PC-9 (cell line): ENCODE data around the gene FLNB. TPM values are rescaled to one million over a fixed set of nuclear protein-coding genes. Genes with fewer than 3 reads are reported as not detected.

Experiments
- BruUV-seq: library from RNA; stranded (reverse); fragments of 400-500 nt; replicated peaks from 2 replicates; lab custom pipeline; 2021; lab: Mats Ljungman, UMichigan
- CTCF ChIA-PET: fragments of 300-600 bp; sonication (Branson Sonifier 250); formaldehyde crosslinking; loops from one replicate; lab custom pipeline; 2022; ENCODE audit warnings: antibody characterized with exemption; lab: Charles Lee
- POLR2A ChIA-PET: fragments of 300-600 bp; sonication (Branson Sonifier 250); formaldehyde crosslinking; loops from one replicate; lab custom pipeline; 2022; ENCODE audit warnings: antibody characterized with exemption; ENCODE audit not compliant: unreplicated experiment; lab: Charles Lee
- DNase-seq, 2 experiments: peaks; one replicate each; pipeline versions ENCODE4 v3.0.0 to v3.0.0-alpha.2; 2015 to 2022; ENCODE audit warnings: mixed read lengths in 1 of 2
- H2AFZ ChIP-seq: fragments of 200-600 bp; sonication (generic); 2 replicates; pipeline ENCODE4 v1.8.1; 2017; ENCODE audit warnings: antibody characterized with exemption
- H3F3A ChIP-seq: fragments of 200-600 bp; sonication (generic); 2 replicates; pipeline ENCODE4 v1.8.1; 2017; ENCODE audit warnings: antibody characterized with exemption, mild to moderate bottlenecking, low read depth; ENCODE audit not compliant: insufficient read depth
- H3K27ac ChIP-seq: fragments of 200-600 bp; sonication (generic); 2 replicates; pipeline ENCODE4 v1.6.1; 2016; ENCODE audit warnings: mixed run types
- H3K27me3 ChIP-seq: fragments of 200-600 bp; sonication (generic); 2 replicates; pipeline ENCODE4 v1.6.1; 2016; ENCODE audit warnings: low read depth, mixed run types; ENCODE audit not compliant: insufficient read depth
- H3K36me3 ChIP-seq: fragments of 200-600 bp; sonication (generic); 2 replicates; pipeline ENCODE4 v1.6.1; 2016; ENCODE audit warnings: low read depth, mixed run types
- H3K4me1 ChIP-seq: fragments of 200-600 bp; sonication (generic); replicated peaks from 2 replicates; pipeline ENCODE4 v1.6.1; 2016; ENCODE audit warnings: mixed run types; ENCODE audit not compliant: insufficient read depth
- H3K4me2 ChIP-seq: fragments of 200-600 bp; sonication (generic); 2 replicates; pipeline ENCODE4 v1.6.1; 2017; ENCODE audit warnings: mixed run types
- H3K4me3 ChIP-seq: fragments of 200-600 bp; sonication (generic); 2 replicates; pipeline ENCODE4 v1.6.1; 2016; ENCODE audit warnings: mixed run types
- H3K79me2 ChIP-seq: fragments of 200-600 bp; sonication (generic); 2 replicates; pipeline ENCODE4 v1.6.1; 2017; ENCODE audit warnings: low read depth, mixed run types
- H3K9me2 ChIP-seq: fragments of 200-600 bp; sonication (generic); 2 replicates; pipeline ENCODE4 v1.8.1; 2017; ENCODE audit warnings: mild to moderate bottlenecking; ENCODE audit not compliant: insufficient read depth
- H3K9me3 ChIP-seq: fragments of 200-600 bp; sonication (generic); 2 replicates; pipeline ENCODE4 v1.8.1; 2016; ENCODE audit warnings: low read depth; ENCODE audit not compliant: insufficient read depth
- H4K20me1 ChIP-seq: fragments of 200-600 bp; sonication (generic); 2 replicates; pipeline ENCODE4 v1.8.1; 2017; ENCODE audit not compliant: insufficient read depth
- EZH2 ChIP-seq: fragments of 200-600 bp; sonication (generic); IDR thresholded peaks from 2 replicates; pipeline ENCODE4 v1.8.0; 2017; ENCODE audit warnings: antibody characterized with exemption, low read depth
- intact Hi-C: fragments of 100-400 bp; cut with micrococcal nuclease; formaldehyde crosslinking; loops from one replicate; pipeline ENCODE4 v1.10.0; 2022; ENCODE audit not compliant: unreplicated experiment
- total RNA-seq: library from RNA; stranded (reverse); gene quantifications from 2 replicates; pipeline ENCODE4 v1.2.3, GENCODE V29; 2021
- TF ChIP-seq, protein P1 (sequence below): fragments of 200-600 bp; sonication (generic); conservative IDR thresholded peaks from 2 replicates; pipeline ENCODE4 v1.6.1; 2017; ENCODE audit warnings: mixed run types, antibody characterized with exemption, mild to moderate bottlenecking, moderate library complexity

The FLNB gene
- total RNA-seq, 1 experiment from 2014 or later: 349 TPM

DNA sequence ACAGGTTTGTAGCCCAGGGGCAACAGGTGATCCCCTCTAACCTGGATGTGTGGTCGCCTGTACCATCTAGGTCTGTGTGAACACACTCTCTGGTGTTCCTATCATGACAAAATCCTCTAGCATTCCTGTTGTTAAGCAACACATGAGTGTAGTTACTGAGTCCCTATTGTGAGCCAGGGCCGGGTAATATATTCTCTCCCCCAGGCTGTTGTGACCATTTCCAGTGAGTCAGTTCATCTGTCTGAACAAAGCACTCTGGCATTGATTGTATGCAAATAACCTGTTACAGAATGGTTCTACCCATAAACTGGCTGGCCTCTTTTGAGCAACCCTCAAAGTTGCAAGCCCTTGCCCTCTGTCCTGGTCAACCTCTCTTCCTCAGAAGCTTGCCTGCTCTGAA lies 2.6 kb upstream of the FLNB start:
- Histone ChIP-seq H3K36me3 (no peaks in the 10 kb centered on the region), H2AFZ (no peak overlapping the region), H3K4me3 (no peak overlapping the region), H4K20me1 (peaks cover 17% of the 10 kb centered on the region), H3K4me1 (peaks cover 46% of the 10 kb centered on the region), H3F3A (peaks cover 34% of the 10 kb centered on the region), H3K9me3 (no peaks in the 10 kb centered on the region), H3K27ac (peak overlapping the region; percentile 94), H3K4me2 (peak overlapping the region; percentile 40; the same call in 1 of the 2 replicates), H3K79me2 (peaks cover 29% of the 10 kb centered on the region), H3K9me2 (no peaks in the 10 kb centered on the region), H3K27me3 (no peaks in the 10 kb centered on the region)
- no TSS peak for BruUV-seq
- intact Hi-C loops: loop anchor here (1.0 to 10.0 kb wide), 5 partner anchors 33 to 167 kb away; no protein-coding TSS in a partner anchor
- POLR2A ChIA-PET: interaction anchor here (0.6 to 1.5 kb wide), 2 partner anchors 33 to 44 kb away, joined by 3 to 8 read pairs; no protein-coding TSS in a partner anchor
- peak; percentile 60 to 92 for DNase-seq
- CTCF ChIA-PET: no interaction called here
- TF ChIP-seq, protein P1, sequence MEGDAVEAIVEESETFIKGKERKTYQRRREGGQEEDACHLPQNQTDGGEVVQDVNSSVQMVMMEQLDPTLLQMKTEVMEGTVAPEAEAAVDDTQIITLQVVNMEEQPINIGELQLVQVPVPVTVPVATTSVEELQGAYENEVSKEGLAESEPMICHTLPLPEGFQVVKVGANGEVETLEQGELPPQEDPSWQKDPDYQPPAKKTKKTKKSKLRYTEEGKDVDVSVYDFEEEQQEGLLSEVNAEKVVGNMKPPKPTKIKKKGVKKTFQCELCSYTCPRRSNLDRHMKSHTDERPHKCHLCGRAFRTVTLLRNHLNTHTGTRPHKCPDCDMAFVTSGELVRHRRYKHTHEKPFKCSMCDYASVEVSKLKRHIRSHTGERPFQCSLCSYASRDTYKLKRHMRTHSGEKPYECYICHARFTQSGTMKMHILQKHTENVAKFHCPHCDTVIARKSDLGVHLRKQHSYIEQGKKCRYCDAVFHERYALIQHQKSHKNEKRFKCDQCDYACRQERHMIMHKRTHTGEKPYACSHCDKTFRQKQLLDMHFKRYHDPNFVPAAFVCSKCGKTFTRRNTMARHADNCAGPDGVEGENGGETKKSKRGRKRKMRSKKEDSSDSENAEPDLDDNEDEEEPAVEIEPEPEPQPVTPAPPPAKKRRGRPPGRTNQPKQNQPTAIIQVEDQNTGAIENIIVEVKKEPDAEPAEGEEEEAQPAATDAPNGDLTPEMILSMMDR: no peak
- no peak for TF ChIP-seq EZH2

DNA sequence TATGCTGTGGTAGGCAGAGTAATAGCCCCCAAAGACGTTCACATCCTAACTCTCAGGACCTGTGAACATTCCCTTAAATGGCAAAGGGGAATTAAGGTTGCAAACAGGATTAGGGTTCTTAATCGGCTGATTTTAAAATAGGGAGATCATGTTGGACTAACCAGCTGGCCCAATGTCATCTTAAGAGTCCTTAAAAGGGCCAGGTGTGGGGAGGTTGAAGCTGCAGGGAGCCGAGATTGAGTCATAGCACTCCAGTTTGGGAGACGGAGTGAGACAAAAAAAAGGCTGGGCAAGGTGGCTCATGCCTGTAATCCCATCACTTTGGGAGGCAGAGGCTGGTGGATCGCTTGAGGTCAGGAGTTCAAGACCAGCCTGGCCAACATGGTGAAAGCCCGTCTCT lies 1.6 kb upstream of the FLNB start:
- Histone ChIP-seq H4K20me1 (peaks cover 23% of the 10 kb centered on the region), H2AFZ (no peak overlapping the region), H3K4me1 (peaks cover 44% of the 10 kb centered on the region), H3K4me3 (no peak overlapping the region), H3K27ac (peak overlapping the region; percentile 94), H3K9me3 (no peaks in the 10 kb centered on the region), H3K79me2 (peaks cover 39% of the 10 kb centered on the region), H3K36me3 (no peaks in the 10 kb centered on the region), H3K27me3 (no peaks in the 10 kb centered on the region), H3F3A (peaks cover 30% of the 10 kb centered on the region), H3K4me2 (no peak overlapping the region), H3K9me2 (no peaks in the 10 kb centered on the region)
- no peak for DNase-seq
- ChIA-PET POLR2A (no interaction called here), CTCF (no interaction called here)
- no TSS peak for BruUV-seq
- intact Hi-C loops: loop anchor here (5.0 to 10.0 kb wide), 4 partner anchors 52 to 166 kb away; no protein-coding TSS in a partner anchor
- no peak for TF ChIP-seq EZH2
- TF ChIP-seq, protein P1: no peak

DNA sequence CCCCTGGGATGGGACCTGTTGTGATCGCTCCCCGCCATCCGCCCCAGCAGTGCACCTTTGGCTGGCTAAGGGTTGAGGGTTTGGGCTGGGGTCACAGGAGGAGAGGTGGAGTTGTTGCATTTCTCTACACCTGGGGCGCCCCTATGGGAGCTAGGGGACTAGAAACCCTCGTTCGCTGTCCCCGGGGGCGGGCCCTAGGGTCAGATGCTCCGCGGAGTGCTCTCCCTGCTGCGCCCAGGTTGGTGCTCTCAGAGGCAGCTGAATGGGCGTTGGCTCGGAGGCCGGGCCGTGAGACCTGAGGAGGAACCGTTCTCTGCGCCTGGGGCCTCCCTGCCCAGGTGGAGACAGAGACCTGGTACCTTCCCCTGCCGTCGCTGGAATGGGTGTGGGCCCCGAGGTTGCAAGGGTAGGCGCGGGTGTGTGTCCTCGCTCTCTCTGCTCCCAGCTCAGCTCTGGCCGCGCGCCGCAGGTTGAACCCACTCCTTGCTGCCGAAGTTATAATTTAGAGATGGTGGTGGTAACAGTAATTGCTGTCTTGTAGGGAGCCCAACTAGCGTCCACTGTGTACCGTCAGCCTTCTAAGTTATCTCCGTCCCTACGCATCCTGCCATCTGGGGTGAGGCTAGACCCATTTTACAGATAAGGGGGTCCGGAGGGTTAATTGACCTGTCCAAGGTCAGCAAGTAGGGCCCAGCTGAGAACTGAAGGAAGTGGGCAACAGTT lies 965 bp downstream of the FLNB start:
- Histone ChIP-seq H3K9me3 (no peaks in the 10 kb centered on the region), H3K27me3 (no peaks in the 10 kb centered on the region), H3K27ac (peak overlapping the region; percentile 69), H3K79me2 (peaks cover 64% of the 10 kb centered on the region), H3K4me3 (peak overlapping the region; percentile 100), H4K20me1 (peaks cover 48% of the 10 kb centered on the region), H2AFZ (no peak overlapping the region), H3K9me2 (no peaks in the 10 kb centered on the region), H3F3A (peaks cover 30% of the 10 kb centered on the region), H3K36me3 (no peaks in the 10 kb centered on the region), H3K4me1 (peaks cover 59% of the 10 kb centered on the region), H3K4me2 (peak overlapping the region; percentile 86)
- DNase-seq: no peak
- intact Hi-C loops: loop anchor here (5.0 to 10.0 kb wide), 4 partner anchors 54 to 163 kb away; no protein-coding TSS in a partner anchor
- BruUV-seq: no TSS peak
- CTCF ChIA-PET: interaction anchor here (0.5 to 1.5 kb wide), 2 partner anchors 49 to 168 kb away, joined by 4 read pairs; no protein-coding TSS in a partner anchor
- POLR2A ChIA-PET: interaction anchor here (0.6 kb wide), 1 partner anchor 40 kb away, joined by 3 read pairs; no protein-coding TSS in a partner anchor
- TF ChIP-seq, protein P1: no peak
- no peak for TF ChIP-seq EZH2
